ENCODE measurements around the gene IGLL5.

IGLL5 gene

GRCh38 chr22:22887621-22888503 is at the start of gene IGLL5:
IGLL5 (plus strand) TSS chr22:22887816; CDS start chr22:22888054, 238 bp downstream.
- DNase-seq (ENCODE audit: low spot score): no peak

- DNase-seq (ENCODE audit: low spot score): no peak
These were observed 49.3 kb upstream of the IGLL5 start for GRCh38 chr22:22838148-22838786.

- no peak for DNase-seq (ENCODE audit: low spot score)
These were observed 47.9 kb upstream of the IGLL5 start for GRCh38 chr22:22839570-22840314.

GRCh38 chr22:22840780-22841179 is 46.8 kb upstream of the IGLL5 start:
- no peak for DNase-seq (ENCODE audit: low spot score)

- DNase-seq (ENCODE audit: low spot score): no peak
These were observed 46.0 kb upstream of the IGLL5 start for GRCh38 chr22:22841598-22841997.

DNA sequence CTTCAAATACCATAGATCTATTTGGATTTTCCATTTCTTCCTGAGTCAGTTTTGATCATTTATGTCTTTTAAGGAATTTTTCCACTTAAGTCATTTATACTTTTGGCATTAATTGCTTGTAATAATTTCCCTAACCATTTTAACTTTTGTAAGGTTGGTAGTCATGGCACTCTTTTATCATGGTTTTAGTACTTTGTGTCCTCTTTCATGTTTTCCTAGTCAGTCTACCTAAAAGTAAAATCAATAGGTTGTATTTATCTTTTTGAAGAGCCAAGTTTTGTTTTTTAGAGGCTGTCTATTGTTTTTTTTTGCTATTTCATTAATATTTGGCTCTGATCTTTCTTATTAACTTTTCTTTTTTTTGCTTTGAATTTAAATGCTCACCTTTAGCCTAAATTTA is 45.5 kb upstream of the IGLL5 start:
- DNase-seq (ENCODE audit: low spot score): no peak

DNA sequence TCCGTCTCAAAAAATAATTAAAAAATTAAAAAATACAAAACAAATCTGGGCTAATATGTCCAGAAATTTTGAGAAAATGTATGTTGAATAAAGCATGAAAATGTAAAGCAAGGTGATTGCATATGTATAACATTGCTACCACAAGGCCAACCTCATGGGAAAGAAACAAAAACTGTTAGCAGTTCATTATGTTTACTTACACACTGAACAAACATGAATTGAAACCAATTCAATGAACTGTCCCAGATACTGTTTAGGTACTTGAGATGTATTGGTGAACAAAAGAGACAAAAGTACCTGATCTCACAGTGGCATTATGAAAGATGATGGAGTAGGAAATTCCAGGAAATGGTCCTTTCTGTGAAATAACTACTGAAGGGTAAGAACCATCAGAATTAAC is 43.8 kb upstream of the IGLL5 start:
- no peak for DNase-seq (ENCODE audit: low spot score)

DNA sequence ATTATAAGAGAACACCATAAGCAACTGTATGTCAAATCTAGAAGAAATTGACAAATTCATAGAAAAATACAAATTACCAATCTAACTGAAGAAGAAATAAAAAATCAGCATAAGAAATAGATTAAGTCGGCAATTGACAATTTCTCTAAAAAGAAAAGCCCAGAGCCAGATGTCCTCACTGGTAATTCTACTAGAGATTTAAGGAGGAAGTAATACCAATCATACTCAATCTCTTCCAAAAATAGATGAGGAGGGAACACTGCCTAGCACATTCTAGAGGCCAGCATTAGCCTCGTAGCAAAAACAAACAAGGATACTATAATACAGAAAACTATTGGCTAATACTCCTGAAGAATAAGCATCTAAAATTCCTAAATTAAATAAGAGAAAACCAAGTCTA is 40.4 kb upstream of the IGLL5 start:
- DNase-seq (ENCODE audit: low spot score): no peak

DNA sequence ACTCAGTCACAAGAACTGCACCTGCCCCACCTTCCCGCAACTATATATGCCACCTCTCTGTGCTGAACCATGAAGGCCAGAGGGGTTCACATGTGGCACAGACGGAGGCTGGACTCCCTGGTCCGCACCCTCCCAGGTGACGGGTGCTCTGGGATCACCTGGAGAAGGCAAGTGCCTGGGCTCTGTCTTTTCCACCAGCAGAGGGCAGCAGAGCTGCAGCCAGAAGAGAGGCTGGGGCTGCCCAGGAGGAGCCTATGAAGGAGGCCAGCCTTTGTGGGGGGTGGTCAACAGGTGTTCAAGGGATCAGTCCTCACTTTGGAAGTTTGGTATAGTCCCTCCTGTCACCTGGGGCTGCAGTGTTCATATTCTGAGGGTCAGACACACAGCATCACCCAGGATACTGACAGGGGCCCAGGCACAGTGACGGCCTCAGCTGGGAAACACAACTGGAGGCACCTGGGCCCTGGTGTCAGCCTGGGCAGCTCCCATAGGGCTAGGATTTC is 39.2 kb upstream of the IGLL5 start:
- DNase-seq (ENCODE audit: low spot score): peak; percentile 46

DNA sequence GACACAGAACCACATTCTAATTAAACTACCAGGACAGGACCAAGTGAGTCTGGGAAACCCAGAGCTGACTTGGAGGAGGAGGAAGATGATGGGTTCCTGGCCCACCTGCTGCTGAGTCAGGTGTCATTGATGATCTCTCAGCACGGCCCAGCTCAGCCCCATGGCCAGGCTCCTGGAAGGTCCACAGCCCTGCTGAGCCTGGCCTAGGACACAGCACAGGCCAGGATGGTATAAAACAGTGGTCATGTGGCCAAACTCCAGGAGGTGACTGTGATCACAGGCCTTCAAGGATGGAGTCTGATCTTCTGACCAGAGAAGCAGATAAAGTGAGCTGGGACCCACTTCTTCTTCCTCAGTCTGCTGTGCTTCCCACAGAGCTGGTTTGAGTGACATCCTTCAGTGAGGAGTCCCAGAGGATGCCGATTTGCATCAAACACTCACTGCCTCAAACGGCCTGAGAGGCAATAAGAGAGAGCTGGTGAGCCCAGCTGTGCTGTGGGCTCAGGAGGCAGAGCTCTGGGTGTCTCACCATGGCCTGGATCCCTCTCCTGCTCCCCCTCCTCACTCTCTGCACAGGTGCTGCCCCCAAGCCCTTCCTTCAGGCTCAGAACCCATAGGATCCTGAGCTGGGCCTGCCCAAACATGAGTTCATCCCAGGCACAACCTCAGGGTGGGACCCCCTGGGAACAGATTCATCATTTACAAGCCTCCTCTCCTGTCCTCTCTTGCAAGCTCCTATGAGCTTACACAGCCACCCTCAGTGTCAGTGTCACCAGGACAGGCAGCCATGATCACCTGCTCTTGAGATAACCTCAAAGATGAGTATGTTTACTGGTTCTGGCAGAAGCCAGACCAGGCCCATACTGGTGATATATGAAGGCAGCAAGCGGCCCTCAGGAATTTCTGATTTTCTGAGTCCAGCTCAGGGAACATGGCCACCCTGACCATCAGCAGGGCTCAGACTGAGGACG is 37.7 kb upstream of the IGLL5 start:
- no peak for DNase-seq (ENCODE audit: low spot score)

DNA sequence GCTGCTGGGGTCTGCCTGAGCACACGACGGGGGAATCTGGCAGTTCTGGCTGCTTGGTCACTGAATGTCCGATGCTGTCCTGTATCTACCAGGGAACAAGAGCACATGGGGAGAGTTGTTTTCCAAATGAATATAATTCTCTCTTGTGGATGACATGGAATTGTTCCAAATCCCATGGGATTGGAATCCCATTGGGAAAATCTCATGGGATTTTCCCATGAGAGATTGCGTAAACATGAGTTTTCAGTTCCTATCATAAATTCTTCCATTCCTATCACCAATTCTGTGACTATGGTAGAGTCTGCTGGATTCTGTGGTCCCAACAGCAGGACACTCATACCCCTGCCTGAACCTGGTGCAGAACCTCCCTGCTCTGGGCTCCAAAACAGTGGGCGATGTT is 35.6 kb upstream of the IGLL5 start:
- DNase-seq (ENCODE audit: low spot score): no peak

DNA sequence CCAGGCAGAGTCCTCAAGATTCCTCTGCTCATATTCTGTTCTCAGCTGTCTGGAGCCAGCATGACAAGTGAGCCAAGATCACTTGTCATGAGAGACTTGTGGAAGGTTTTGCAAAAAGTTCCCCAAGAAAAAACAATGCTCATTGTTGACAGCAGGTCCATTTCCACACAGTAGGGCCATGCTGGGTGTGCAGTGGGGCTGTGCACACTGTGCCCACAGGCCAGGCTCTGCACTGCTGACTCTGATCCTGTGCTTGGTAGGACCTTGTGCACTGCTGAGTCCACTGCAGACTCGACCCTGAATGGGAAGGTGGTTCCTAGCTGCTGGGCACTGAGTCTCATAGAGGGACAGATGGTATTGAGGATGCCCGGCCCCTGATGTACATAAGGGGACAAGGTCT is 33.9 kb upstream of the IGLL5 start:
- DNase-seq (ENCODE audit: low spot score): no peak

DNA sequence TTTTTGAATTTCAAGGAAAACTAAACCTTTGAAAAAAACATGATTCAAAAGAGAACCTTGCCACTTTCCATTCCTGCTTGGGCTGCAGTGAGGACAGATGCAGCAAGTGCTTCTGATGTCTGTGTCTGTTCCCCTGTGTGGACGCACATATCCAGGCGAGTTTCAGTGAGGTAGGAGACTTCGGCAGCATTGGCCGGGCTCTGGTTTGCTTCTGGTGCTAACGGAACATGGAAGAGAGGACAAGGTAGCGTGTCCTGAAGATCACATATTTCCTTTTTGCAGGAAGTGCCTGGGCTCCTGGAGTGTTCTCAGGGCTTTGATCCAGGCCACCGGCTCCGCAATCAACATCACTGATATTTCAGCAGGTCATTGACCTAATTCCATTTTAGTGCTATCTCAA is 33.1 kb upstream of the IGLL5 start:
- DNase-seq (ENCODE audit: low spot score): no peak

DNA sequence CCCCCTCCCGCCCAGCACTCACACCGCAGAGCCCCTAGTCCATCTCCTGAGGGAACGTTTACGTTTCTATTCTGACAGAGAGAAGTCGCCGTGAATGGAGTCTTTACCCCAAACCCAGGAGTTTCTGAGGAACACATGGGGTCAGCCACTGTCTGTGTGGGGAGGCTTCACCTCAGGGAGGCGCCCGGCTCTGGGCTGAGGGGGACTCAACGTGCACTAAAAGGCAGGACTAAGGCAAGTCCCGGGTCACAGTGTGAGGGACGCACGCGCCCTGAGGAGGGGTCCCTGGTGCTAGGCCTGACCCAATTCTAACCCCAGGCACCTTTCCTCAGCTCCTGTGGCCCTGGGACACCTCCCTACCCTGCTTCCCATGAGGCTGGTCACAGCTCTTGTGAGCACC is 32.5 kb upstream of the IGLL5 start:
- DNase-seq (ENCODE audit: low spot score): no peak

- DNase-seq (ENCODE audit: low spot score): no peak
These were observed 31.9 kb upstream of the IGLL5 start for GRCh38 chr22:22855617-22856308.

- no peak for DNase-seq (ENCODE audit: low spot score)
These were observed 31.3 kb upstream of the IGLL5 start for GRCh38 chr22:22856364-22856763.

GRCh38 chr22:22856885-22857606 is 30.6 kb upstream of the IGLL5 start:
- no peak for DNase-seq (ENCODE audit: low spot score)

- DNase-seq (ENCODE audit: low spot score): no peak
These were observed 29.7 kb upstream of the IGLL5 start for GRCh38 chr22:22857607-22858558.

DNA sequence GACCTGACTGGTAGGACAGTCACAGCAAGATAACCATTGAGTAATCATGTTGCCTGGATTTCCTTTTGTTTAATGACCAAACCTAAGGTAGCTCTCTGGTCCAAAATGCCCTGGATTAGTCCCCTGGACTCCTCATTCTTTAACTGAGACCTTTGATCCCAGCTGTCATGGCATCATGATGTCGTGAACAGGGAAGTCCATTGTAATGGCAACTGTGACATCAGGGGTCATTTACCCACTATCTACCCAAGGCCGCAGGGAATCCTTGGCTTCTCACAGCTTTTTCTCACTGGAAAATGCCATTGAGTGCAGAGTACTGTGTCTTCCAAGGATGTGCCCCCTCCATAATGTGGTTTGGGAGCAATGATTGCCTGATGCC is 29.1 kb upstream of the IGLL5 start:
- DNase-seq (ENCODE audit: low spot score): no peak

Data from SW480 (cell line).